ENCODE measurements around the gene POLD2. TPM values are rescaled to one million over a fixed set of nuclear protein-coding genes. Genes with fewer than 3 reads are reported as not detected.
A peak's percentile ranks its signal among the peaks of the same experiment; 100 is the strongest.

Gene POLD2
- total and polyA plus RNA-seq, 7 experiments from 2014 or later = 55.1 to 118 (median 74.0) TPM

DNA sequence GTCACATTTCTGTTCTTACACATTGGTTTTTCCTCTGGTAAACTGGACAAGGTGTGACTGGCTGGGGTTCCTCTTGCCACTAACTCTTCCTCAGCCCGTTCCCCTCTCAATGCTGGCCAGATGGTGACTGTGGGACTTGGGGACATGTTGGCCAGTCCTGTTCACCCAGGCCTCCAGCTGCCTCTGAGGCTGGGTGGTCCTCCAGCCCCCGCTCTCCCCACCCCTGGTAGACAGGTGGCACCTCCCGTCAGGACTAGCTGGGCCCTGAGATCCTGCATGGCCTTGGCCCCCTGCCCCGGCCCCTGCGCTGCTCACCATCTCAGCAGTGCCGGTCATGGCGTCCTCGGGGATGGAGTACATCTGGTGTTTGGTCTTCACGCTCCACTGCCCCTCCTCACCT, 28.6 kb upstream of the POLD2 start:
- H3K27me3 ChIP-seq (ENCODE audit: control insufficient read depth in 2 of 2, insufficient read depth in 2 of 2, low read length in 2 of 2) = no peaks in the 10 kb centered on the region
- H3K9me3 ChIP-seq (ENCODE audit: control insufficient read depth in 2 of 3, low read length in 3 of 3) = no peaks in the 10 kb centered on the region
- no peak for ATAC-seq
- H3K4me3 Mint-ChIP-seq = no peak overlapping the region
- ChIA-PET POLR2A (no interaction called here), CTCF (no interaction called here)
- H3K9me3 Mint-ChIP-seq = no peaks in the 10 kb centered on the region
- intact Hi-C loops (cut with micrococcal nuclease) = no loop called here
- DNase-seq = no peak
- H3K36me3 ChIP-seq (ENCODE audit: control insufficient read depth in 2 of 3, insufficient read depth in 3 of 3, low read length in 3 of 3) = no peaks in the 10 kb centered on the region
- no peak overlapping the region for H3K27ac ChIP-seq (ENCODE audit: low read depth, low read length)
- peaks cover 0 to 3% (median 0%) of the 10 kb centered on the region in 5 donors for H3K27me3 Mint-ChIP-seq
- H3K27ac Mint-ChIP-seq = no peak overlapping the region
- no peak overlapping the region for H3K4me3 ChIP-seq (ENCODE audit: low read length)
- no peaks in the 10 kb centered on the region for H3K4me1 ChIP-seq (ENCODE audit: control insufficient read depth in 2 of 2, insufficient read depth in 2 of 2, low read length in 2 of 2)
- H3K36me3 Mint-ChIP-seq = no peaks in the 10 kb centered on the region
- peaks cover 0 to 1% (median 0%) of the 10 kb centered on the region in 7 donors for H3K4me1 Mint-ChIP-seq

DNA sequence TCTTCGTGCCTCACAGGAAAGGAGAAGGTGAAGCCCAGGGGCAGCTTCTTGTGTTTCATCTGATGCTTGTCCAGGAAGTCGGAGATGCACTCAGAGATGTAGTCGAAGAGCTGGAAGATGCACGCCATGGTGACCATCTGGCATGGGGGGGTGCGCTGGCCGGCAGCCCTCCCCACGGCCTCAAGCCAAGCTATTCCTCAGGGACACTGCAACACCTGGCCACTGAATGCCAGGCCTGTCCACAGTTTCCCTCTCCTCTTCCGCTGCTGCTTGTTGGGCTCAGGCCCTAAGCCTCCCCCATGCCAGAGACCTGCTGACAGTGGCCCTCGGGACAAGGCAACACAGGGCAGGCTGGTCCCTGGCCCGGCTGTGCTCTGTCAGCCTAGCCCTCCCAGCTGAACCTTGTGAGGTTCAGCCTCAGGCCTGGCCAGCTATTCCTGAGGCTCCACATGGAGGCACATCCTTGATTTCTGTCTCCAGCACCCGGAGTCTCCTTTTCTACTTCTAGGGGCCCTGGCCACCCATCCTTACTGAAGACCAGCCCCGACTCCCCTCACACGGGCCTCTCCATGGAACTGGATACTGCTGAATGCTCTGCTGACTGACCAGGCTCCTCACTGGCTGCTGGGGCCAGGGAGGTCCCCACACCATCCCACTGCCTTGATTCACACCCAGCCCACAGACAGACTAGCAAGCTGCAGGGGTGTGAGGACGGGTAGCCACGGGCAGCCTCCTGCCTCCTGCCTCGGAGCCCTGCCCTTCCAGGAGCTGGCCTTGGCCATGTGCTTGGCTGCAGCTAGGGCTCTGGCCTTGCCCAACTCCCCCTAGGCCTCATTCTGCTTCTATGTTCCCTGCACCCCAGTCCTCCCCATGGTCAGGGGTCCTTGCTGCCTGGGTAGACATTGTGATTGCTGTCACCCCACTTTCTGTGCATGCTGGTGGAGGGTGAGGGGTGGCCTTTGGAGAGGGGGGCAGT, 27.9 kb upstream of the POLD2 start:
- no peak overlapping the region for H3K4me3 Mint-ChIP-seq
- no peak overlapping the region for H3K27ac ChIP-seq (ENCODE audit: low read depth, low read length)
- ChIA-PET CTCF (no interaction called here), POLR2A (interaction anchor here (1.0 kb wide), 1 partner anchor 24 kb away, joined by 3 read pairs; no protein-coding TSS in a partner anchor)
- no peaks in the 10 kb centered on the region for H3K36me3 Mint-ChIP-seq
- no peak overlapping the region for H3K4me3 ChIP-seq (ENCODE audit: low read length)
- peaks cover 0 to 5% (median 0%) of the 10 kb centered on the region in 7 donors for H3K4me1 Mint-ChIP-seq
- intact Hi-C loops (cut with micrococcal nuclease) = no loop called here
- ATAC-seq = no peak
- H3K27me3 Mint-ChIP-seq = peaks cover 0 to 3% (median 0%) of the 10 kb centered on the region in 5 donors
- peak in 1 of 9 donors; percentile 1 for DNase-seq
- no peaks in the 10 kb centered on the region for H3K9me3 Mint-ChIP-seq
- no peaks in the 10 kb centered on the region for H3K36me3 ChIP-seq (ENCODE audit: control insufficient read depth in 2 of 3, insufficient read depth in 3 of 3, low read length in 3 of 3)
- no peaks in the 10 kb centered on the region for H3K4me1 ChIP-seq (ENCODE audit: control insufficient read depth in 2 of 2, insufficient read depth in 2 of 2, low read length in 2 of 2)
- H3K9me3 ChIP-seq (ENCODE audit: control insufficient read depth in 2 of 3, low read length in 3 of 3) = no peaks in the 10 kb centered on the region
- no peaks in the 10 kb centered on the region for H3K27me3 ChIP-seq (ENCODE audit: control insufficient read depth in 2 of 2, insufficient read depth in 2 of 2, low read length in 2 of 2)
- no peak overlapping the region for H3K27ac Mint-ChIP-seq

DNA sequence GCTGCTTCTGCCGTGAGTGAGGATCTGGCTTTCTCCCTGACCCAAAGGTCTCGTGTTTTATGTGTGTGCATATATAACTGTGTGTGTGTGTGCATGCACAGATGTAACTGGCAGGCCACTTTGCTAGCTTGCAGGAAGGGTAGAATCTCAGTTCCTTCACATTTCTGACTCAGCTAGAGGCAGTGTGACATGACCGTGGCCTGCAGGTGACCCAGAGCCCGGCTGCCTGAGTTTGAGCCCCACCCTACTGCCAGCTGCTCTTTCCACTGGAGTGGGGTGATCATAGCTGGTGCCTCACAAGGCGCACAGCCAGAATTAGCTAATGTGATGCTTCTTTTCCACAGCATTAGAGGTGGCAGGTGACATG, 27.1 kb upstream of the POLD2 start:
- H3K27ac Mint-ChIP-seq = no peak overlapping the region
- POLR2A ChIA-PET = interaction anchor here (1.0 kb wide), 1 partner anchor 25 kb away, joined by 3 read pairs; no protein-coding TSS in a partner anchor
- no peaks in the 10 kb centered on the region for H3K36me3 Mint-ChIP-seq
- no peaks in the 10 kb centered on the region for H3K9me3 Mint-ChIP-seq
- no peaks in the 10 kb centered on the region for H3K36me3 ChIP-seq (ENCODE audit: control insufficient read depth in 2 of 3, insufficient read depth in 3 of 3, low read length in 3 of 3)
- no peak overlapping the region for H3K4me3 ChIP-seq (ENCODE audit: low read length)
- H3K27me3 Mint-ChIP-seq = peaks cover 0 to 4% (median 0%) of the 10 kb centered on the region in 5 donors
- peaks cover 0 to 8% (median 3%) of the 10 kb centered on the region in 7 donors for H3K4me1 Mint-ChIP-seq
- no peak overlapping the region for H3K27ac ChIP-seq (ENCODE audit: low read depth, low read length)
- H3K4me1 ChIP-seq (ENCODE audit: control insufficient read depth in 2 of 2, insufficient read depth in 2 of 2, low read length in 2 of 2) = no peaks in the 10 kb centered on the region
- no peaks in the 10 kb centered on the region for H3K27me3 ChIP-seq (ENCODE audit: control insufficient read depth in 2 of 2, insufficient read depth in 2 of 2, low read length in 2 of 2)
- CTCF ChIA-PET = no interaction called here
- no peaks in the 10 kb centered on the region for H3K9me3 ChIP-seq (ENCODE audit: control insufficient read depth in 2 of 3, low read length in 3 of 3)
- ATAC-seq = no peak
- intact Hi-C loops (cut with micrococcal nuclease) = no loop called here
- DNase-seq = no peak
- no peak overlapping the region for H3K4me3 Mint-ChIP-seq

DNA sequence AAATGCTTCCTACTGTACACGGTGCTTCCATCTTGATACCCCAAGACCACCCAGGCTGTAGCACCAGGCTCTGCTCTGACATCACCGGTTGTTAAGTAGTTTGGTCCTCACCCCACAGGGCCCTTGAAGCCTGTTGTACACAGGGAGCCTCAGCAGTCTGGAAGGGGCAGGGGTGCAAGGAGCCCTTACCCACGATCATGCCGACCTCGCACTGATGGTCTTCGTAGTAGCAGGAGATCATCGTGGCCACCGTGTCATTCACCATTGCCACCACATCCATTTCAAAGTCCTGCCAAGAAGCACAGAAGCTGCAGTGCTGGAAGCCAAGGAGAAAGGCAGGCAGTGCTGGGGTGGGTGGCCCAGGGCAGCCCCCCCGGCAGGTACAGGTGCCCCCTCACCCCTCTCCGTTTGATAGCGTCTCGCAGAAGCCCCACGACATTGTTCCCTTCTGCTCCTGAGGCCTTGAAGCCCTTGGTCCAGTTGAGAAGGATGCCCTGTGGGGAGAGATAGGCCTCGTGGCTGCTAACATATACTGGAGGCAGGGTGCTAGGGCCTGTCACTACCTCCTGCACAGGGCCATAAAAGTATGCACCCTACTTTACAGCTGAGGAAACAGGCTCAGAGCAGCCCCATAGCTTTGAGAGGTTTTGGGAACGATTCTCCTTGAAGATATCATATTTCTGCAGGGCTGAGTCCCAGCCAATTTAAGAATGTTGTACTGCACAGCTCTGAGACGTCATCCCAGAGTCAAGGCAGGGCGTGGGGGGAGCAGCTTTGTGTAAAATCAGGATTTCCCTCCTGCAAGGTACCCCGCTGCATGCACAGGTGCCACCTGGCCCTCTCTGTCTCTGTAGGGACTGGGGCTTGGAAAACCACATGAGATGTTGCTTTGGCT, 26.5 kb upstream of the POLD2 start:
- peaks cover 0 to 11% (median 7%) of the 10 kb centered on the region in 7 donors for H3K4me1 Mint-ChIP-seq
- no peak for ATAC-seq
- no peaks in the 10 kb centered on the region for H3K9me3 ChIP-seq (ENCODE audit: control insufficient read depth in 2 of 3, low read length in 3 of 3)
- no peaks in the 10 kb centered on the region for H3K36me3 Mint-ChIP-seq
- H3K27me3 ChIP-seq (ENCODE audit: control insufficient read depth in 2 of 2, insufficient read depth in 2 of 2, low read length in 2 of 2) = no peaks in the 10 kb centered on the region
- POLR2A ChIA-PET = no interaction called here
- no peak overlapping the region for H3K27ac Mint-ChIP-seq
- H3K9me3 Mint-ChIP-seq = no peaks in the 10 kb centered on the region
- intact Hi-C loops (cut with micrococcal nuclease) = loop anchor here in 1 of 2 donors (5.0 kb wide), 1 partner anchor 827 kb away; the partner anchor contains the start of gene MYO1G
- H3K36me3 ChIP-seq (ENCODE audit: control insufficient read depth in 2 of 3, insufficient read depth in 3 of 3, low read length in 3 of 3) = no peaks in the 10 kb centered on the region
- H3K4me3 Mint-ChIP-seq = no peak overlapping the region
- H3K4me1 ChIP-seq (ENCODE audit: control insufficient read depth in 2 of 2, insufficient read depth in 2 of 2, low read length in 2 of 2) = no peaks in the 10 kb centered on the region
- CTCF ChIA-PET = no interaction called here
- peaks cover 0 to 9% (median 0%) of the 10 kb centered on the region in 5 donors for H3K27me3 Mint-ChIP-seq
- H3K27ac ChIP-seq (ENCODE audit: low read depth, low read length) = no peak overlapping the region
- DNase-seq = no peak
- H3K4me3 ChIP-seq (ENCODE audit: low read length) = no peak overlapping the region

DNA sequence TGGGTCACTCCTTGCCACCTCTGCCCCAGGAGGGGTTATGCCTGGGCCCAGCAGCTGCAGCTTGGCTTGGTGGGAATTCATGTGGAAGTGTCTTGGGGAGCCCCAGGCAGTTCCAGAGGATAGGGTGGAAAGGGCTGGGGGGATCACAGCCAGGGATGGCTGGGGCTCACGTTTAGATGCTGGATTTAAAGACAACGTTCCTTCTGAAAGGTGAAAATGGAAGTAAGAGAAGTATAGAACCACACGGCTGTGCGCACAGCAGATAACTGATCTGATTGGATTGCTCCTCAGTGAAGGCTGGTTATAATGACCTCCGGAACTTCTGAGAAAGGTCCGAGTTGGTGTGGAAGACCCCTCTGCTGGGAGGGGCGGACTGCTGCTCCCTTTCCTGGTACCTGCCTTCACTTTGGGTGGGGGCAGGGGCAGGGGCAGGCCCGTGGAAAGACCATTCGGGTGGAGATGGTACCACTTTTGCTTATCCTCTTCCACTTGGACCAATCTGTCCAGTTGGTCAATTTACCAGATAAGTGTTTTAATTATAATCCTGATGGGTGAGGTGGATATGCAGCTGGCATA, 25.7 kb upstream of the POLD2 start:
- Histone ChIP-seq H3K4me1 (ENCODE audit: control insufficient read depth in 2 of 2, insufficient read depth in 2 of 2, low read length in 2 of 2) (no peaks in the 10 kb centered on the region), H3K4me3 (ENCODE audit: low read length) (no peak overlapping the region), H3K9me3 (ENCODE audit: control insufficient read depth in 2 of 3, low read length in 3 of 3) (no peaks in the 10 kb centered on the region), H3K27me3 (ENCODE audit: control insufficient read depth in 2 of 2, insufficient read depth in 2 of 2, low read length in 2 of 2) (no peaks in the 10 kb centered on the region), H3K27ac (ENCODE audit: low read depth, low read length) (no peak overlapping the region), H3K36me3 (ENCODE audit: control insufficient read depth in 2 of 3, insufficient read depth in 3 of 3, low read length in 3 of 3) (no peaks in the 10 kb centered on the region)
- ChIA-PET POLR2A (no interaction called here), CTCF (no interaction called here)
- H3K4me1 Mint-ChIP-seq = peaks cover 0 to 11% (median 7%) of the 10 kb centered on the region in 7 donors
- H3K9me3 Mint-ChIP-seq = no peaks in the 10 kb centered on the region
- H3K27me3 Mint-ChIP-seq = peaks cover 0 to 9% (median 0%) of the 10 kb centered on the region in 5 donors
- DNase-seq (no peak), ATAC-seq (no peak)
- H3K4me3 Mint-ChIP-seq = no peak overlapping the region
- H3K27ac Mint-ChIP-seq = no peak overlapping the region
- H3K36me3 Mint-ChIP-seq = no peaks in the 10 kb centered on the region
- intact Hi-C loops (cut with micrococcal nuclease) = loop anchor here in 1 of 2 donors (5.0 kb wide), 1 partner anchor 828 kb away; the partner anchor contains the start of gene MYO1G

DNA sequence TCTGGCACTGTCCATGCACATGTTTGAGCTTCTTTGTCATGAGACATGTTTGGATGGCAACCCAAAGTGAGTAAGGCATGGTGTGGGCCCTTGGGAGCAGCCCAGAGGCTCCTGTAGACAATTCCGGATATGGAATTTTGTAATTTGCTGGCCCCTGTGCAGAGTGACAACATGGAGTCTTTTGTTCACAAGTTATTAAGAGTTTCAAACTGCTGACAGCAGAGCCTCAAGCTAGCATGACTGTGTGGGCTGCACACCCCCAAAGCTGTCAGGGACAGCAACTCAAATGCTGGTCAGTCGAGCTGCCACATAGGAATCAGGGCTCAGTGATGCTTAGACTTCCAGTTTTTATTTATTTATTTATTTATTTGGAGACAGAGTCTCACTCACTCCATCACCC, 24.8 kb upstream of the POLD2 start:
- H3K4me1 Mint-ChIP-seq = peaks cover 0 to 11% (median 7%) of the 10 kb centered on the region in 7 donors
- POLR2A ChIA-PET = no interaction called here

More for the DNA sequence above, 24.8 kb upstream of the POLD2 start:
- Histone ChIP-seq H3K27ac (ENCODE audit: low read depth, low read length) (no peak overlapping the region), H3K4me1 (ENCODE audit: control insufficient read depth in 2 of 2, insufficient read depth in 2 of 2, low read length in 2 of 2) (no peaks in the 10 kb centered on the region), H3K27me3 (ENCODE audit: control insufficient read depth in 2 of 2, insufficient read depth in 2 of 2, low read length in 2 of 2) (no peaks in the 10 kb centered on the region), H3K36me3 (ENCODE audit: control insufficient read depth in 2 of 3, insufficient read depth in 3 of 3, low read length in 3 of 3) (no peaks in the 10 kb centered on the region), H3K4me3 (ENCODE audit: low read length) (no peak overlapping the region), H3K9me3 (ENCODE audit: control insufficient read depth in 2 of 3, low read length in 3 of 3) (no peaks in the 10 kb centered on the region)
- DNase-seq = no peak
- H3K27ac Mint-ChIP-seq = peak overlapping the region in 1 of 9 donors; percentile 67
- no peak for ATAC-seq
- no peaks in the 10 kb centered on the region for H3K9me3 Mint-ChIP-seq
- no peaks in the 10 kb centered on the region for H3K36me3 Mint-ChIP-seq
- H3K4me3 Mint-ChIP-seq = no peak overlapping the region
- intact Hi-C loops (cut with micrococcal nuclease) = loop anchor here in 1 of 2 donors (5.0 kb wide), 1 partner anchor 829 kb away; the partner anchor contains the start of gene MYO1G
- CTCF ChIA-PET = interaction anchor here (1.2 kb wide), 1 partner anchor 98 kb away, joined by 4 read pairs; no protein-coding TSS in a partner anchor
- peaks cover 0 to 9% (median 0%) of the 10 kb centered on the region in 5 donors for H3K27me3 Mint-ChIP-seq

All from naive thymus-derived CD4-positive, alpha-beta T cell (primary cell).